ENCODE data around the gene GPC5. TPM values are rescaled to one million over a fixed set of nuclear protein-coding genes. Genes with fewer than 3 reads are reported as not detected.
"Not testable (repeated sequence)": the region's sequence is repeated elsewhere in the genome, so short reads cannot be mapped to it uniquely, and the experiment has no call there.

GPC5 gene
- total RNA-seq, 1 donor from 2014 or later: 8.6 TPM

DNA sequence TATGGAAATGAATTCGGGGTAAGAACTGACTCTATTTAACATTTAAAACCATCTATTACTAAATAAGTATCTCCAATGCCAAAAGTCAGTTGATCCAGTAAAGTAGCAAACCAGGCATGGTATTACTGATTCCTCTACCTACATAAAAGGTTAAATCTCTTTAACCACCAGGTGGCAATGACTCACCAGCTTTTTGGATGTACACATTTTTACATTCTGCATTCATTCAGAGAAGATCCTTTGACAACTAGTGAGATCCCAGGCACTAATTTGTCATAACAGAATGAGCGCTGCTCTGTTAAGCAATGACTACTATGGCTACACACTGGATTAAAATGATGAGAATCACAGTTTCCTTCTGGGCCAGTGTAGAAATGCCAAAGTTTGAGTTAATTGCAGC, 1498.4 kb downstream of the GPC5 start:
- no peak for DNase-seq

DNA sequence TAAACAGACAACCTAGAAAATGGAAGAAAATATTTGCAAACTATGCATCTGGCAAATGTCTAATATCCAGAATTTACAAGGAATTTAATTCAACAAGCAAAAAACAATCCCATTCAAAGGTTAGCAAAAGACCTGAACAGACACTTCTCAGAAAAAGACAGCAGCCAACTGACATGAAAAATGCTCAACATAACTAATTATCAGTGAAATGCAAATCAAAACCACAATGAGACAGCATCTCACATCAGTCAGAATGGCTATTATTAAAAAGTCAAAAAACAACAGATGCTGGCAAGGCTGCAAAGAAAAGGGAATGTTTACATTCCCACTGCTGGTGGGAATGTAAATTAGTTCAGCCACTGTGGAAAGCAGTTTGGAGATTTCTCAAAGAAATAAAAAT, 1500.5 kb downstream of the GPC5 start:
- not testable (repeated sequence) for DNase-seq

DNA sequence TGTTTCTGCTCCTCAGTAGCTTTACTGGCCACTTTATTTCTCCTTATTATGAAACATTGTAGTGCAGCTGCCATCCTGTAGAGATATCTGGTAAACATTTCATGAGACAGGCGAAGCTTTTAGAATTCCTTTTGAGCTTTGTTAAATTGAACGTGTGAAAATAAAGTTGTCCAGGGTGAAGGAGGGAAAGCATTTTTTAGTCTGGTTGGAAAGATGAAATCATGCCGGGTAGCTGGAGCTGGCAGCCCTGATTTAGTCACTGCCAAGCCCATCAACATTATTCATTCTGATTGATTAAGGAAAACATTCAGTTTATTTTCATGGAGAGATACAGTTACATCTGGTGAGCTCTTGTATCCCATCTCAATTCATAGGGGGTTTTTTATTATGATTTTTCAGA, 1502.0 kb downstream of the GPC5 start:
- DNase-seq: no peak

DNA sequence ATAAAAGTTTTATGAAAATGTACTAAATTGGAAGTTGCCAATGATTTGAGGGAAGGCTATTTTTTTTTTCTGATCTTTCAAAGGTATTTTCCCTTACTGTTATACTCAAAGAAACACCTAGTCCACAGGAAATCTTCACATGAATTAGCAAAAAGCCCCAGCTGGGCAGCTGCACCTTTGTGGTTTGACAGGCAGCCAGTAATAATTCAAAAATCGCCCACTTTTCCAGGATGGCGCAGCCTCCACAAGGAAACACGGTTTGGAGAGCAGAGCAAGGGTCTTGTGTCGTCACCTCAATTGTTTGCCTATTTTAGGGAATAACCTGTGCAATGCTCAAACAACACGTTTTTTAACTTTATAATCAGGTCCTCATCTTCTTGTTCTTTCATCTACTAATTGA, 1503.3 kb downstream of the GPC5 start:
- DNase-seq: no peak

DNA sequence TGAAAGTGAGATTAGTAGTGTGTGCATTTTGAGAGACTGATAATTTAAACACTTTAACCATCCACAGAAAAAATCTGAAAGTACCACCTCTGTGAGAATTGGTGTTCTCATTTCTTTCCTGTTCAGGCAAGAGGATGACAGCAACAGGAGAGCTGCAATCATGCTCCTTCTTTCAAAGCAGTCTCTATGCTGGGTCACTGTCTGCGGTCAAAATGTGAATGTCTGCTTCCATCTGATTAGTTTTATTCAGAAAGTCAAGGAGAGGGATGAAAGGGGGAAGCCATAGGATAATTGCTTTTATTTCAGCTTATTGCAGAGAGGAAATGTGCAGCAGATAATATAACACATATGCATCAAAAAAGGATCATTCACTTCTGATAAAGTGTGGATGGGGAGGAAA, 1514.2 kb downstream of the GPC5 start:
- DNase-seq: no peak

DNA sequence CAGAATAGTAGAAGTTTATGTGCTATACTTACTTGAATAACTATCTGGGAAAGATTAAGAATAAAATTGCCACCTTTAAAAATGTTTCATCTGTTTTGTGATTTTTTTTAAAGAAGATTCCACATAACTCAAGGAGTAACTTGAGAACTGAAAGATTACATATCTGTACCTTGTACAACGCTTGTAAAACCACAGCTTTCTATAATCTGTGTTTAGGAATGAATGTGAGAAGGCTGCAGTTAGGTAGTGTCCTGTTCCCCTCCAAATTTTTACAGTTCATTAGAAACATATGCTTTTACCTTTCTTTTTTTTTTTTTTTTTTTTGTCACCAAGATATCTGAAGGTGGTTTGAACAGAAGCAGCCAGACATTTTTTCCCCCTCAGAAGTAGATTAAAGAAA, 1515.4 kb downstream of the GPC5 start:
- DNase-seq: no peak

Small RNA genes within 50 kb of the gene (small RNA-seq; reads per million reads assigned to genes)
- gene AL356737.1 (not detected), gene FABP5P4 (not detected), gene MIR548AS (not detected), gene RNU4ATAC3P (not detected)

Other genes with a start within 250 kb of the GPC5 start
- 67.1 TPM for gene MIR17HG, start 50.9 kb upstream of the GPC5 start, total RNA-seq

Measured in occipital lobe (tissue), 3 donors.